ENCODE data around the gene NOA1. TPM values are rescaled to one million over a fixed set of nuclear protein-coding genes. Genes with fewer than 3 reads are reported as not detected.

NOA1 gene
- total and polyA plus RNA-seq, 2 of the 8 experiments (the other 6 are each of a cell fraction or from before 2014, with no cell fraction given), result 24.3 to 28.1 TPM

- Histone ChIP-seq H4K91ac (replicated peaks; ENCODE audit: insufficient read length, low read length) (no peak overlapping the region), H3K79me1 (ENCODE audit: low read depth, low read length) (peaks cover 6% of the 10 kb centered on the region; the same call in 1 of the 2 replicates), H2AFZ (ENCODE audit: low read length) (no peak overlapping the region), H2AK5ac (ENCODE audit: low read depth, low read length) (no peak overlapping the region), H3K9ac (replicated peaks in 1 of 4; ENCODE audit: extremely low read depth in 1 of 4, low read depth in 3 of 4, low read length in 3 of 4) (no peak overlapping the region), H3K27ac (ENCODE audit: low read depth, low read length) (no peak overlapping the region), H3K36me3 (ENCODE audit: control insufficient read depth in 2 of 4, insufficient read depth in 4 of 4, low read length in 3 of 4) (peaks cover 15 to 67% (median 36%) of the 10 kb centered on the region in 4 experiments), H3K4ac (replicated peaks; ENCODE audit: insufficient read length, low read depth, low read length) (no peak overlapping the region), H3K23me2 (ENCODE audit: low read depth, low read length) (no peaks in the 10 kb centered on the region), H4K8ac (ENCODE audit: extremely low read depth, insufficient read depth, low read length) (no peak overlapping the region), H3K4me2 (ENCODE audit: insufficient read depth in 1 of 2, low read depth in 2 of 2, low read length in 2 of 2) (no peak overlapping the region), H3K79me2 (ENCODE audit: control insufficient read depth in 1 of 2, insufficient read depth in 2 of 2, low read length in 2 of 2) (peaks cover 0 to 9% of the 10 kb centered on the region in 2 experiments; a peak in 1 of 4 replicates), H3K23ac (ENCODE audit: insufficient read length) (no peak overlapping the region), H3K27me3 (replicated peaks in 1 of 4; ENCODE audit: control insufficient read depth in 3 of 4, extremely low read depth in 1 of 4, insufficient read depth in 3 of 4, low read length in 3 of 4) (no peaks in the 10 kb centered on the region), H2BK5ac (ENCODE audit: low read depth, low read length) (no peak overlapping the region), H3K14ac (ENCODE audit: insufficient read length) (no peak overlapping the region), H3K4me3 (ENCODE audit: extremely low read depth in 1 of 4, insufficient read depth in 2 of 4, low read depth in 3 of 4, low read length in 4 of 4) (no peak overlapping the region), H3K56ac (replicated peaks; ENCODE audit: insufficient read length, low read depth, low read length) (no peak overlapping the region), H2BK15ac (ENCODE audit: low read length) (no peak overlapping the region), H3K18ac (ENCODE audit: extremely low read depth, low read length) (no peak overlapping the region), H4K5ac (ENCODE audit: insufficient read length, low read depth, low read length) (no peak overlapping the region), H3K4me1 (replicated peaks in 1 of 4; ENCODE audit: control insufficient read depth in 3 of 4, insufficient read depth in 4 of 4, low read length in 3 of 4) (no peaks in the 10 kb centered on the region), H2BK20ac (ENCODE audit: low read length) (no peak overlapping the region), H2BK12ac (ENCODE audit: low read depth, low read length) (no peak overlapping the region), H3K9me3 (ENCODE audit: insufficient read depth in 2 of 2, low read depth in 1 of 2, low read length in 1 of 2) (no peaks in the 10 kb centered on the region), H4K20me1 (replicated peaks in 1 of 2; ENCODE audit: control insufficient read depth in 1 of 2, insufficient read depth in 2 of 2, low read length in 2 of 2) (peaks cover 0 to 3% of the 10 kb centered on the region in 2 experiments), H2BK120ac (replicated peaks; ENCODE audit: low read depth, low read length) (no peak overlapping the region)
- FAIRE-seq (no peak), DNase-seq (ENCODE audit: low read depth in 1 of 2, low spot score in 2 of 2) (no peak)
- CTCF ChIA-PET (ENCODE audit: partially characterized antibody), result no interaction called here
- POLR2A ChIA-PET (ENCODE audit: partially characterized antibody), result interaction anchor here (1.1 to 1.7 kb wide), 2 partner anchors 17 to 18 kb away, joined by 4 to 8 read pairs; partner anchors contain the start of gene POLR2B
- WGBS, 2 experiments (ENCODE audit: extremely low coverage in 1 of 2, insufficient coverage in 1 of 2, insufficient read length in 1 of 2, insufficient replicate concordance in 2 of 2, low coverage in 1 of 2, low lambda C conversion rate in 2 of 2, missing lambda C conversion rate in 1 of 2), result 91% methylated on average over 7 of the region's 7 CpGs; no CpG with 5 or more reads in 1 of the 2 experiments
- TF ChIP-seq CBX8 (IDR thresholded peaks at IDR 0.05; ENCODE audit: borderline replicate concordance, low read depth, low read length) (no peak), CBX5 (IDR thresholded peaks at IDR 0.05; ENCODE audit: low read depth, low read length) (no peak), POLR2A (IDR thresholded peaks at IDR 0.05; ENCODE audit: control extremely low read depth in 1 of 2, low read depth in 2 of 2, low read length in 2 of 2) (no peak), HDAC6 (IDR thresholded peaks at IDR 0.05; ENCODE audit: low read depth, low read length) (no peak), RNF2 (IDR thresholded peaks at IDR 0.05; ENCODE audit: borderline replicate concordance, low read depth, low read length, missing control alignments, poor library complexity, severe bottlenecking) (no peak), MAFK (IDR thresholded peaks at IDR 0.05; ENCODE audit: low read depth, low read length) (no peak), USF2 (IDR thresholded peaks at IDR 0.05; ENCODE audit: low read length) (no peak), CEBPB (IDR thresholded peaks at IDR 0.05; ENCODE audit: low read depth, low read length) (no peak), BACH1 (IDR thresholded peaks at IDR 0.05; ENCODE audit: low read length) (no peak), JUND (IDR thresholded peaks at IDR 0.05; ENCODE audit: low read length) (no peak), GABPA (IDR thresholded peaks at IDR 0.05; ENCODE audit: borderline replicate concordance, insufficient read depth, low read length) (no peak), FOSL1 (IDR thresholded peaks at IDR 0.05; ENCODE audit: insufficient read depth, low read depth, low read length) (no peak), TAF7 (optimal IDR thresholded peaks at IDR 0.05; ENCODE audit: borderline replicate concordance, low read depth, low read length) (no peak)
Measured at GRCh38 chr4:56995525-56995924, 18.1 kb upstream of the NOA1 start.

Data from H1 (cell line).